Fibroblast of lung (primary cell): ENCODE data around the gene CDY2A. TPM values are rescaled to one million over a fixed set of nuclear protein-coding genes. Genes with fewer than 3 reads are reported as not detected.
"Not testable (repeated sequence)": the region's sequence is repeated elsewhere in the genome, so short reads cannot be mapped to it uniquely, and the experiment has no call there.

Experiments
- DNase-seq, 2 donors: peaks; one replicate each; pipeline versions ENCODE4 v3.0.0 to v3.0.0-alpha.2; 2010; ENCODE audit warnings: low read depth in 2 of 2
- H2AFZ ChIP-seq: 2 replicates; pipeline ENCODE4 v1.5.1; 2012; ENCODE audit warnings: low read length, control low read depth, inconsistent platforms
- H3K27ac ChIP-seq: 2 replicates; pipeline ENCODE4 v1.5.1; 2011; ENCODE audit warnings: low read length, control low read depth; ENCODE audit not compliant: insufficient read depth
- H3K27me3 ChIP-seq: 2 replicates; pipeline ENCODE4 v1.5.1; 2011; ENCODE audit warnings: mild to moderate bottlenecking, low read length; ENCODE audit not compliant: control insufficient read depth, insufficient read depth
- H3K36me3 ChIP-seq: 2 replicates; pipeline ENCODE4 v1.5.1; 2011; ENCODE audit warnings: low read length; ENCODE audit not compliant: control insufficient read depth, insufficient read depth
- H3K4me1 ChIP-seq: 2 replicates; pipeline ENCODE4 v1.5.1; 2011; ENCODE audit warnings: low read length; ENCODE audit not compliant: control insufficient read depth, insufficient read depth; ENCODE audit errors: extremely low read depth
- H3K4me2 ChIP-seq: 2 replicates; pipeline ENCODE4 v1.5.1; 2011; ENCODE audit warnings: low read length, control low read depth; ENCODE audit not compliant: insufficient read depth; ENCODE audit errors: extremely low read depth
- H3K4me3 ChIP-seq, 4 experiments: fragments of 200-600 bp in 1 of 4; sonication (generic) in 1 of 4; replicated peaks in 1 of 4; 2 replicates each; pipeline ENCODE4 v1.5.1; 2011 to 2016; ENCODE audit warnings: low read length in 4 of 4, low read depth in 3 of 4, mild to moderate bottlenecking in 3 of 4, control low read depth in 2 of 4, inconsistent platforms in 1 of 4, mixed read lengths in 1 of 4; ENCODE audit not compliant: insufficient read depth in 1 of 4; ENCODE audit errors: control extremely low read depth in 1 of 4
- H3K79me2 ChIP-seq: 2 replicates; pipeline ENCODE4 v1.5.1; 2012; ENCODE audit warnings: mild to moderate bottlenecking, low read length, inconsistent platforms; ENCODE audit not compliant: control insufficient read depth, insufficient read depth
- H3K9ac ChIP-seq: 2 replicates; pipeline ENCODE4 v1.5.1; 2011; ENCODE audit warnings: mild to moderate bottlenecking, low read length, control low read depth; ENCODE audit not compliant: insufficient read depth
- H3K9me3 ChIP-seq: 2 replicates; pipeline ENCODE4 v1.5.1; 2012; ENCODE audit warnings: low read depth, low read length; ENCODE audit not compliant: control insufficient read depth, insufficient read depth
- H4K20me1 ChIP-seq: 2 replicates; pipeline ENCODE4 v1.5.1; 2011; ENCODE audit warnings: low read length; ENCODE audit not compliant: control insufficient read depth, insufficient read depth; ENCODE audit errors: extremely low read depth
- polyA minus RNA-seq: library from RNA; depleted of rRNA, polyadenylated mRNA; stranded (reverse); fragments of >200 nt; gene quantifications from 2 replicates; pipeline ENCODE4 v1.2.3, GENCODE V29; 2011; ENCODE audit warnings: low replicate concordance
- polyA plus RNA-seq, 2 donors: library from polyadenylated mRNA; depleted of rRNA in 1 of 2; stranded (reverse) in 1 of 2; unstranded in 1 of 2; fragments of >200 nt; gene quantifications; 2 replicates each; pipeline ENCODE4 v1.2.1, GENCODE V29; 2011 to 2012; ENCODE audit warnings: missing spikeins in 1 of 2
- total RNA-seq: library from RNA; depleted of rRNA; stranded (reverse); fragments of >200 nt; gene quantifications from 2 replicates; pipeline ENCODE4 v1.2.1, GENCODE V29; 2014

The CDY2A gene
- total RNA-seq, result not detected in 2 replicates
- not detected in 2 replicates for polyA plus RNA-seq
- not detected in 2 replicates for polyA plus RNA-seq (2012)
- not detected in 2 replicates for polyA minus RNA-seq

GRCh38 chrY:18025487-18025886 lies at the start of gene CDY2A:
CDY2A (plus strand) TSS chrY:18025787; CDS start chrY:18026115, 328 bp downstream.
- not testable (repeated sequence) for H3K79me2 ChIP-seq, H3K9me3 ChIP-seq, H3K4me2 ChIP-seq, H3K27ac ChIP-seq, H3K4me3 ChIP-seq, H3K27me3 ChIP-seq, DNase-seq, H3K4me1 ChIP-seq, H4K20me1 ChIP-seq, H3K36me3 ChIP-seq, H2AFZ ChIP-seq, H3K9ac ChIP-seq

GRCh38 chrY:17997586-17997985 lies 28.0 kb upstream of the CDY2A start:
- not testable (repeated sequence) for H3K4me1 ChIP-seq, H2AFZ ChIP-seq, H3K9ac ChIP-seq, H3K79me2 ChIP-seq, DNase-seq, H3K27ac ChIP-seq, H3K4me2 ChIP-seq, H3K36me3 ChIP-seq, H4K20me1 ChIP-seq, H3K9me3 ChIP-seq, H3K4me3 ChIP-seq, H3K27me3 ChIP-seq

- H3K4me2 ChIP-seq, H3K27me3 ChIP-seq, H3K79me2 ChIP-seq, H3K27ac ChIP-seq, DNase-seq, H3K4me1 ChIP-seq, H3K4me3 ChIP-seq, H3K36me3 ChIP-seq, H3K9ac ChIP-seq, H2AFZ ChIP-seq, H4K20me1 ChIP-seq, H3K9me3 ChIP-seq: not testable (repeated sequence)
Measured at GRCh38 chrY:17998266-17998665, 27.3 kb upstream of the CDY2A start.

- H3K4me2 ChIP-seq, H4K20me1 ChIP-seq, H3K9ac ChIP-seq, H3K9me3 ChIP-seq, H3K27me3 ChIP-seq, H2AFZ ChIP-seq, H3K4me1 ChIP-seq, H3K27ac ChIP-seq, H3K4me3 ChIP-seq, DNase-seq, H3K79me2 ChIP-seq, H3K36me3 ChIP-seq: not testable (repeated sequence)
Measured at GRCh38 chrY:18023897-18024296, 1.7 kb upstream of the CDY2A start.

GRCh38 chrY:18028845-18029244 lies 3.3 kb downstream of the CDY2A start:
- not testable (repeated sequence) for H3K4me2 ChIP-seq, H3K4me3 ChIP-seq, H3K79me2 ChIP-seq, H3K9ac ChIP-seq, H3K36me3 ChIP-seq, H4K20me1 ChIP-seq, H3K27me3 ChIP-seq, H3K4me1 ChIP-seq, H3K27ac ChIP-seq, H2AFZ ChIP-seq, DNase-seq, H3K9me3 ChIP-seq

- not testable (repeated sequence) for H3K4me2 ChIP-seq, H3K9me3 ChIP-seq, H3K4me3 ChIP-seq, H3K4me1 ChIP-seq, DNase-seq, H3K79me2 ChIP-seq, H3K36me3 ChIP-seq, H2AFZ ChIP-seq, H3K27me3 ChIP-seq, H3K27ac ChIP-seq, H4K20me1 ChIP-seq, H3K9ac ChIP-seq
Measured at GRCh38 chrY:18030178-18030577, 4.6 kb downstream of the CDY2A start.

- H4K20me1 ChIP-seq, H3K27ac ChIP-seq, H3K4me2 ChIP-seq, H3K79me2 ChIP-seq, H3K9ac ChIP-seq, H2AFZ ChIP-seq, H3K4me1 ChIP-seq, H3K9me3 ChIP-seq, H3K27me3 ChIP-seq, H3K36me3 ChIP-seq, H3K4me3 ChIP-seq, DNase-seq: not testable (repeated sequence)
Measured at GRCh38 chrY:18034100-18034814, 8.7 kb downstream of the CDY2A start.
